HG02642 (cell line): ENCODE measurements around the gene DOCK4.

Experiments
- ATAC-seq: cut with Tn5 transposase; IDR thresholded peaks from one replicate; pipeline ENCODE4 v1.9.1; 2021; ENCODE audit warnings: mild to moderate bottlenecking; ENCODE audit not compliant: unreplicated experiment, poor library complexity

The DOCK4 gene

DNA sequence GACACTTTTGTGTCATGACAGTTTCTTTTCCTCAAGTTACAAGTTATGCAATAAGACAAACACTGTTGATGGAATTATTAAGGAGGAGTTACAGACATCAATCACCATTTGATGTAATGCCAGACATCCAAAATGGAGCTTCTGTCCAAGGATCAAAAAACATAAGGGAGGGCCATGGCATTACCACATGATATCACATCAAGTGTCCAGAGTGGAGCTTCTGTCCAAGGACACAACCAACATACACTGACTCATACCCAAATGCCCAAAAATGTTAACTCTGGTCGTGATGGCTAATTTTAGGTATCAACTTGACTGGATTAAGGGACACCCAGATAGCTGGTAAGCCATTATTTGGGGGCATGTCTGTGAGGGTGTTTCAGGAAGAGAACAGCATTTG lies 140.4 kb downstream of the DOCK4 start:
- no peak for ATAC-seq

DNA sequence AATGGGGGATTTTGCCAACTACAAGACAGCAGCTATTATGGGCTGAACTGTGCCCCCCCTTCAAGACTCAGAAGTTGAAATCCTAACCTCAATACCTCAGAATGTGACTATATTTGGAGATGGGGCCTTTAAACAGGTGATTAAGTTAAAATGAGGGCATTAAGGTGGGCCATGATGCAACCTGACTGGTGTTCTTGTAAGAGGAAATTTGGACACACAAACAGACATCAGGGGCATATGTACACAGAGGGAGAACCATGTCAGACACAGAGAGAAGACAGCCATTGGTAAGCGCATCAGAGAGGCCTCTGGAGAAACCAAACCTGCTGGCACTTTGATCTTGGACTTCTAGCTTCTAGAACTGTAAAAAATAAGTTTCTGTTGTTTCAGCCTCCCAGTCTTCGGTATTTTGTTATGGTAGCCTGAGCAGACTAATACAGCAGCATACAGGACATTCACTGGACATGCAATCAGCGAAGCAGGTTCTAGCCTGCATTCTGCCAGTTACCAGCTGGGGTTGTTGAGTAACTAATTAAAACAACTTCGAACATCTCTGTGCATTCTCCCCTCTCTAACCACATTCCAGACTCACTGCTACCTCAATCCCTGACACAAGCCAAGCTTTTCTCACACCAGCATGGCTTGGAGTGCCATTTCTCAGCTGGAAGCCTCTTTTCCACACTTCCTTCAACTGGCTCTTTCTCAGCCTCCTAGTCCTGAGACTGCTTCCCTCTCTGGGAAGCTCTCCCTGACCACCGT lies 141.4 kb downstream of the DOCK4 start:
- ATAC-seq, result no peak

DNA sequence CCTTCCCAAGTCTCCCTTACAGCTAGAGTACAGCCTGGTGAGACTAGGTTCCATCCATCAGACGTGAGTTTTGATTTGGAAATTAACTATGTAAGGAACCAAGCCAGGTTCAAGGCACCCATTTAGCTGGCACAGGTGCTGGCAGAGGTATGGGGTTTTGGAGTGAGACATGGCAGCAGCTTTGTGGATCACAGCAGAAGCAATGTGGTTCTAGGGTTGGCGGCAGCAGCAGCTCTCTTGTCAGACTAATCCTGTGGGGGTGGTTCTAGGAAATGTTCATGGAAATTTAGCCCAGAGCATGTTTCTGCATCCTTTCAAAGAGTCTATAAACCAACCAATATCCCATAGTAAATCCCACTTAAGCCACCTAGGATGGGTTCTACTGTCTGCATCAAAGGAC lies 142.2 kb downstream of the DOCK4 start:
- ATAC-seq, result no peak

DNA sequence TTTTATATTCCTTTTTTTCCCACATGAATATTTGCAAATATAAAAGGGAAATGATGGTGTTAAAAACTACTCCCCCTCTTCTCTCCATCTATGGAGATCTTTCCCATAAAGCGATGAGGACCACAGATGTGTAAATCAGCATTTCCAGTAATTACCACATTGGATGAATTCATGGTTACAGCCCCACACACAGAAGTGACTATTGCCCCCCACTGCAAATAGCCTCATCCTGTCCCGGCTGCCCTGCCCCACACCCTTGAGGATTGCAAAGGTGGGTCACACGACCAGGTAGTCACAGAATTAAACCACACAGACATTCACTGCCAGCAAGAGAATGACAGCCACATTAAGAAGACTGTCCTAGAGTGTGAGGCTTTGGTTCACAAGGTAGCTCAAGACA lies 145.1 kb downstream of the DOCK4 start:
- no peak for ATAC-seq

DNA sequence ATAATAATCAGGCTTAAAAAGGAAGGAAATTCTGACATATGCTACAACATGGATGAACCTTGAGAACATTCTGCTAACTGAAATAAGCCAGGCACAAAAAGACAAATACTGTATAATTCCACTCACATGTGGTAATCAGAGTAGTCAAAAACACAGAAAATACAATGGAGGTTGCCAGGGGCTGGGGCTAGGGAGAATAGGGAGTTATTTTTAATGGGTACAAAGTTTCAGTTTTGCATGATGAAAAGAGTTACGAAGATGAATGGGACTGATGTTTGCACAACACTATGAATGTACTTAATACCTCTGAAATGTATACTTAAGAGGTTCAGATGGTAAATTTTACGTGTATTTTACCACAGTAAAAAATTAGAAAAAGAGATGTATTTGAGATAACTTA lies 145.6 kb downstream of the DOCK4 start:
- no peak for ATAC-seq

DNA sequence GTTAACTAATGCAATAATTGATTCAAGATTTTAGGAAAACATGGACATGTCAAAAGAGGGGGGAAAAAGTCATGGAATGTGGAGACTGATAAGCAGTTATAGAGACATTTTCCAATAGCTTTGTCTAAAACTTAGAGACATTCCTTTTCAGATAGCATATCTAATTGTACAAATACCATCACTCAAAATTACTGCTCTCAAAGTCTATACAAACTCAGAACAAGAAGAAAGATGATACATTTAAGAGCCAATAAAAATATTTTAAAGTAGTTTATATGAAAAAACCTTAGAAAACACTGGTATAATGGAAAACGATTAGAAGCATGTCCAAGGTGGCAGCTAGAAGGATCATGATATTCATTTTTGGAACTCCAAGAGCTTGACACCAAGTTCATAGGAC lies 146.5 kb downstream of the DOCK4 start:
- ATAC-seq, result no peak

DNA sequence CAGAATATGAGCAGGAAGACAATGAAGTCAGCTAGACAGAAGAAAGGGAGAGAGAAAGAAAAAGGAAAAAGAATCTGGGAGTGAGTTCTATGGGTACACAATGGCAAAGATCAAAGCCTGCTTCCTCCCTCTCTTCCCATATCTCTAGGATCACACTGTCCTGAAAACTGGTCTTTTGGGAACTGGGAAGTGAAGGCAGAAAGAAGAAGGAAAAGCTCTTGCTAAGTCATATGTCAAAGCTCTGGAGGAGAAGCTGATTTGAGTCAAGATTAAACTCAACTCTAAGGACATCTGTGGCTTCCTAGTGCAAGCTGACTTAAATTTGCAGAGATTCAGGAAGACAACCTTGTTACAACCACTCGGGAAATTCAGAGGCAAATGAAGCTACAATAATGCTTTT lies 147.5 kb downstream of the DOCK4 start:
- no peak for ATAC-seq

DNA sequence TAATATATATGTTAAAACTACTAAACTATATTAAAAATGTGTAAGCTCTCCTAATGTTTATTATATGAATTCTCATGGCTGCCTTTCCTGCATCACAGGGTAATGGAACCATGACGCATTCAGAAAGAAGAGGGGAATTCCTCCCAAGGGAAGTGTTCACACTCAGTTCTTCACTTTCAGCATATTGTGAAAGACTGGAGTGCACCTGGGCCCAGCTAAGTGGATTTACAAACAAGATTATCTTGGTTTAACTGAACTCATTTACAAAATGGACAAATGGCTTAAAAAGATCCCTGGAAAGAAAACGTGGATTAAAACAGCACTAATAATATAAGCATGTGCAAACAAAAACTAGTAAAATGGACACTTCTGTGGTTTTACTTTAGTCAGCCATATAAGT lies 149.8 kb downstream of the DOCK4 start:
- peak; percentile 91 for ATAC-seq

DNA sequence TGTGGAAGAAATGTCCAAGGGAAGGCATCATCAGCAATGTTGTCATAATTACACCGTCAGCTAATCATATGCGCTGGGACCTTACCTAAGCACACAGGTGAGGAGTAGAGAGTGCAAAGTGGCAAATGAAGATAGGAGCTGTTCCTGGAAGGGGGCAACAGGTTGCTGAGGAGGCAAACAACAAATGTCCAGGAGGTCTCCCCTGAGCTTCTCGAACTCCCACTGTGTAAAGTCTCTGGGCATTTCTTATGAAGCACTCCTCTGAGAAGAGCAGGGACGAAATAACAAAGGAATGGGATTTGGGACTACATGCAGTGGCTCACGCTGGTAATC lies 152.5 kb downstream of the DOCK4 start:
- ATAC-seq, result no peak

DNA sequence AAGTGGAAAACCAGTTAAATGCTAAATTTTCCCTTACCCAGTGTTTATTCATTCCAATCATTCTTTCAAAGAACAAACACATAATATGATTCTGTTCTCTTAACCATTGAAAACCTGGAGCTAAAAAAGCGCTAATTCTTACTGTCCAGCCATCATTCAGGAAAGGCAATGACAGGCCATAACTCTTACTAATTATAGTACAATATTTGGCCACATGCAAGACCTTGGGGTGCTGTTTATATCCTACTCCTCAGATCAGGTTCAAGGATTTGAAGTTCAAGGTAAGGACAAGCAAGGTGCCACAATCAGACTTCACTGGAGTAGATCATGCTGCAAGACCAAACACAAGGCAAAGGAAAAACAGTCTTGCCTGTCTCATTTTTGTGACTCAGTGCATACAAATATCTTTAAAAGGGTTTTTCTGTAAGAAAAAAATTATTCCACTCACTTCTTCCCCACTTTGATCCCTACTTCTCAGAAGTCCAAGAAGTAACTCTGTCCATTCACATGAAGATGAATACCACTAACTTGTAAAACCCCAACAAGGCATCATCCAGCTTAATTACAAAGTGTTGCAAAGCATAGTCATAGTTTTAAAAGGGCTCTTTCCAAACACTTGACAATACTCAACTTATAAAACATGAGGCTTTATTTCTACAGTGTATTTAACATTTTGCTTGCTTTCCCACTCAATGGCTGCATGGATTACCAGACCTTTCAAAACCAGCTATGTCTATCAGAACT lies 153.0 kb downstream of the DOCK4 start:
- ATAC-seq, result no peak

DNA sequence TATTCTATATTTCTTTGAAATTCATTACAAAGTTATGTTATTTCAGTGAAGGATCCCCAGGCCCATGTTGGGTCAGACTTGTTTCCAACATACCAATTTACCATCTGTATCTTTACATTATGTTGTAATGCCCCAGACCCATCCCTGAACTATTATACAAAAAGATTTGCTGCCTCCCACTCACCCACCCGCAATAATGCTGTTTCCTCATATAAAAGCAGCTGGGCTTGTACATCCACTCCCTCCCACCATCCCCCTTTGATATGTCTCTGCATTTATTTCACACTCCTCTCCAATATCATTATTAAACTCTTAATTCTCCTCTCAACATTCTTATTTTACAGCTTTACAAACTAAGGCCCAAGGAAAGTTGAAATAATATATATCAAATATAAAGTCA lies 153.7 kb downstream of the DOCK4 start:
- no peak for ATAC-seq

DNA sequence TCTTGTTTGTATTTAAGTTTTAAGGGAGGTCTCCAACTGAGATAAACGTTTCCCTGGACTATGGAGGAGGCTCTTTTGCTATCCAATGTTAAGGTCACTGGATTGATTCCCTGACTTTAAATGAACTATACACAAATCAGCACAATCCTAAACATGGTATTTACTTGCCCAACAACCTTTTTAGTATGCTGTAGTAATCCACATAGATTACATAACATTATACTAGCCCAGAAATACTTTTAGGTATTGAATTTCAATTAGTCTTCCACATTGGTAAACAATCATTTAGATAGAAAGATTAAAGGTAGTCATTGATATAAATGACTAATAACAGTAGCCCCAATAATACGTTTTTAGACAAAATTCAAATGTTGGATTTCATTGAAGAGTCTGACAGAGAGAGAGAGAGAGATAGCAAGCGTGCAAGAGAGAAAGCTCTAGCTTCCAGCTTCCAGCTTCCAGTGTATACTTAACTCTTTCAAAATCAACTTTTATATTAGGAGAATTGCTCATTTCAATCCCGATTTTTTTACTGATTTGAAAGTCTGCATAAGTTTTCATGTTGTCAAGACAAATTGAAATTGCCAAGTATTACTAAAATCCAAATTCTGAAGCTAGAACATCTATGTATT lies 155.8 kb downstream of the DOCK4 start:
- no peak for ATAC-seq

DNA sequence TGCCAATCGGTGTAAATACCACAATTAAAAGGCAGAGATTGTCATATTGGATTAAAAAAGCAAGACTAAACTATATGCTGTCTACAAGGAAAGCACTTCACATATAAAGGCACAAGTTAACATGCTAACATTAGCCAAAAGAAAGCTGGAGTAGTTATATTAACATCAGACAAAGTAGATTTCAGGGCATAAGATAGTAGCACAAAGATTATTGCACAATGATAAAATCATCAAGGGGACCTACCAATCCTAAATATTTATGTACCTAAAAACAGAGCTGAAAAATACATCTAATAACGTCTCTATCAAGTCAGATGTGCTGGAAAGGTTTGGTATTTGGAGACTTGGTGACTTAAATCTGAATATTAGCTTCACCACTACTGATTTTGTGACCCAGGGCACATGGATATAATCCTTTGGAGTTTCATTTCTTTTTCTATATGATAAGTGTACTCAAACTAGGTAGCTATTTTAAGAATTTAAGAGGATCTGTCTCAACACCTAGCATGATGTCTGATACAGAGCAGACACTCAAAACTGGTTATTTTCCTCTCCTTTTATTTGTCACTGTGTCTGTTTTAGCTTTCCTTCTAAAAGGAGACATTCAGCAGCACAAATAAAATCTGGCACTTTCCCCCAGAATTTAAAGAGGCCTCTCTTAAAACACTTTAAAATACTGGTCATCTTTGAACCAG lies 156.5 kb downstream of the DOCK4 start:
- ATAC-seq, result no peak

DNA sequence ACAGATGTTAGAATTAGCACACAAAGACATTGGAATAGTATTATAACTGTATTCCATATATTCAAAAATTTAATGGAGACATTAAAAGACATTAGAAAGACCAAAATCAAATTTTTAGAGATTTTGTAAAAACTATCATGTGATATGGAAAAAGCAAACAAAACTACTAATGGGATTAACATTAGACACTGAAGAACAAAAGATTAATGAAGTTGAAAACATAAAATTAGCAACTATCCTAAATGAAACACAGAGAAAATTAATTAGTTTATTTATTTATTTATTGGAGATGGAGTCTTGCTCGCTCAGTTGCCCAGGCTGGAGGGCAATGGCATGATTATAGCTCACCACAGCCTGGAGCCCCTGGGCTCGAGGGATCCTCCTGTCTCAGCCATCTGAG lies 158.8 kb downstream of the DOCK4 start:
- ATAC-seq, result no peak

DNA sequence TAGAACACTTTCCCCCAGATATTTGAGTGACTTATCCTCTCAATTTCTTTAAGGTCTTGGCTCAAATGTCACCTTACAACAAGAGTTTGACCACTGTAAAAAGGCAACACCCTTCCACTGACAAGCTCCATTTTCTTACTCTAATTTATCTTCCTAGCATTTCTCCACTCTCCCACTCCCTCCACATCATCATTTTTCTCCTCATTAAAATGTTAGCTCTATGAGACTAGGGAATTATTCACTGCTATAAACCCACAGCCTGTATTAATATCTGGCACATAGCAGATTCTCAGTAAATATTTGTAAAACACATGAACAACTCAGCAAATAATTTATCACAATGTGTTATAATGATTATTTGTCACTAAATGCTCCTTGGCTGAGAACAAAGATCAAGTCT lies 161.0 kb downstream of the DOCK4 start:
- no peak for ATAC-seq

DNA sequence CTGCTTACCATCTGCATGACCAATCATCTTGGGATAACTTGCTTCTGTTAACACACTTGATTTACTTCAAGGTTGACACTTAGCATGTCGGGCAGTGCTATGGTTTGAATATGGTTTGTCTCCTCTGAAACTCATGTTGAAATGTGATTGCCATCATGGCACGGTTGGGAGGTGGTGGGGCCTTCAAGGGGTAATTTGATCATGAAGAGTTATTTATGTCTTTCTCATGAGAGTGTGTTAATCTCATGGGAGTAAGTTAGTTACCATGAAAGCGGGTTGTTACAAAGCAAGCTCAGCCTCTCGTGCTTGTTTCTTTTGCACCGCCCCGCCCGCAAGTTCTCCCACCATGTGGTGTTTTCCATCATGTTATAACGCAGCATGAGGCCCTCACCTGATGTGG lies 163.6 kb downstream of the DOCK4 start:
- ATAC-seq, result no peak

DNA sequence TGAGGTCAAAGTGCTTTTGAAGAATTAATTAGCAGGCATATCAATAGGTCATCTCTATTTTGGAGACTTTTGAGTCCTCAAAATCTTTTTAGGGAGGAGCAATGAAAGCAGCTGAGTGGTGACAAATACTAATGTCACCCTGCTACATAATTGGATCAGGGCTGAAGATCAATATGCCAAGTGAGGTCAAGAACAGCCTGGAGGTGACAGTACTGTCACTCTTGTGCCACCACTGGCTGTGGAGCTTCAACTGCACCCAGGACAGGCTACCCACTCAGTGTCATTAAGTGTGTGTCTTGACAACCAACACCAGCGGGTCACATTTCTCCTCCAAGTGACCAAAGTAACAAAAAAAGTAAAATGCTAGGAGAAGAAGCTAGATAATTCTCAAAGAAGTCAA lies 167.8 kb downstream of the DOCK4 start:
- no peak for ATAC-seq

DNA sequence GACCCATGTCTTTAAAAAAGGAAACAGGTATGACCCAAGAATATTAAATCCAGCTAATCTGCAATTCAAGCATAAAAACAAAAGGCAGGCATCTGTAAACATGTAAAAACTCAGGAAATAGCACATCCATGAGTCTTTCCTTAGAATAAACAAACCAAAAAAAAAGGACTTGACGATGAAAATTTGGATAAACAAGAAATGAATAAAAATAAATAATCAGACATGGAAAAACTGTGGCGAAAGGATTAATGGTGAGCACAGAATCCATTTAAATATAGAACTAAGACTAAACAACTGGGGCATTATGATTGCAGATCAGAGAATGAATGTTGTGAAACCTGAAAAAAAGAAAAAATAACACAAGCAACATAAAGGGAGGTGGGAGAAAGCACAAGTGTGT lies 170.1 kb downstream of the DOCK4 start:
- no peak for ATAC-seq

DNA sequence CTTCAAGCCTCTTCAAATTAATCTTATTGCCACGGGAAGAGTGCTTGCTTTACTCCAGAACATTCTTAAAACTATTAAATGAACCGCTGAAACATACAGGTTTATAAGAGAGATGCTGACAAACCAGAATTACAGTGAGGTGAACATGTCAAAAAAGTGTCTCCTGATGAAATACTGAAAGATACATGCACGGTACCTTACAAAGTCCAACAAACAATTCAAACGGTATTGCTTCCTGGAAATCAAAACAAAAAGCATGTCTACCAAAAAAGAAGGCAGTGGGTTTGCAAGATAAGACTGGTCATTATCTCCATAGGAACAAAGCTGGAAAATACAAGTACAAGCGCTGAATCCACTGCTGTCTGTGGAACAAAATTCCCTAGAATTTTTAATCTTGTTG lies 174.5 kb downstream of the DOCK4 start:
- no peak for ATAC-seq

DNA sequence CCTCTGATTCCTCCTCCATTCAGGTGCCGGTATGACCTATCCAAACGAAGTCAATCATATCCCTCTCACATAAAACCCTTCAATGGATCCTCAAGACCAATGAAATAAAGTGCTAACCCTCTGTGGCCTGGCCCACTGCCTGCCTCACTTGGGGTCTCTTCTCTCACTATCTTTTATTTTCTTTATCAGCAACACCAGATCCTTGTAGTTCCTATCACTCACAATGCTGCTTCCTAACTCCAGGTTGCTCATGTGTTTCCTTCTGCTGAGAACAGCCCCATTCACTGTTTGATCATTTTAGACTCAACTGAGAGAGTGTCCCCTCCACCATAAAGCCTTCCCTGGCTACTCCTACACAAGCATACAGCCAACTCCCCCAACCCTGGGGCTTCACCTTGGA lies 180.6 kb downstream of the DOCK4 start:
- no peak for ATAC-seq

DNA sequence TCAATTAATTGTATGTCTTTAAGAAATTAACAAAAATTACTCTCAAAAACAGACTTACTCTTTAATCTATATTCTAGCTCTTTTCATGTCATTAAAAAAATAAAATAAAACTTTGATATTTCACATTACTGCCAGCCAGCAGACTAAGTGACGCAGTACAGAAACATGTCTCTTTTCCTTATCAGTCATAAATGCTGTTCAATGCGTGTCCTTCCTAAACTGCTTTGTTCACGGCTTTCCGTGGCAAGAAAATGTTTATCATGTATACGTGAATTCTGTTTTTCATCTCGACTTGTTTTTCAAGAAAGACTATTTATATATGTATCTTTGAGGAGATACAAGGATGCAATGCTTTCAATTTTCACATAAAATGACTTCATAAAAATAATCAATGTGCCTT lies 182.4 kb downstream of the DOCK4 start:
- ATAC-seq, result no peak
